Kidney glomerular epithelial cell (primary cell): ENCODE results near the gene MIS18A.
"Not testable (repeated sequence)": the region's sequence is repeated elsewhere in the genome, so short reads cannot be mapped to it uniquely, and the experiment has no call there.

Source experiments
- DNase-seq: peaks from one replicate; lab custom pipeline; 2025; lab: John Stamatoyannopoulos, UW

MIS18A gene

GRCh38 chr21:32278518-32279376 is at the start of gene MIS18A:
MIS18A (minus strand) TSS chr21:32279049; CDS start chr21:32279014, 35 bp downstream.
- DNase-seq: peak; percentile 98

GRCh38 chr21:32328595-32328994 is 49.7 kb upstream of the MIS18A start:
- DNase-seq: no peak

- DNase-seq: no peak
These were observed 46.9 kb upstream of the MIS18A start for GRCh38 chr21:32325706-32326105.

GRCh38 chr21:32322676-32323075 is 43.8 kb upstream of the MIS18A start:
- no peak for DNase-seq

GRCh38 chr21:32322103-32322502 is 43.3 kb upstream of the MIS18A start:
- DNase-seq: no peak

GRCh38 chr21:32321480-32321879 is 42.6 kb upstream of the MIS18A start:
- DNase-seq: no peak

- DNase-seq: no peak
These were observed 41.9 kb upstream of the MIS18A start for GRCh38 chr21:32320726-32321125.

GRCh38 chr21:32320059-32320458 is 41.2 kb upstream of the MIS18A start:
- DNase-seq: no peak

- DNase-seq: no peak
These were observed 40.2 kb upstream of the MIS18A start for GRCh38 chr21:32319012-32319411.

GRCh38 chr21:32317726-32318125 is 38.9 kb upstream of the MIS18A start:
- DNase-seq: no peak

GRCh38 chr21:32316361-32317215 is 37.7 kb upstream of the MIS18A start:
- DNase-seq: no peak

- DNase-seq: no peak
These were observed 36.8 kb upstream of the MIS18A start for GRCh38 chr21:32315511-32316281.

GRCh38 chr21:32314806-32315205 is 36.0 kb upstream of the MIS18A start:
- DNase-seq: no peak

GRCh38 chr21:32312976-32313375 is 34.1 kb upstream of the MIS18A start:
- DNase-seq: no peak

- DNase-seq: no peak
These were observed 33.5 kb upstream of the MIS18A start for GRCh38 chr21:32312326-32312725.

GRCh38 chr21:32311621-32312020 is 32.8 kb upstream of the MIS18A start:
- no peak for DNase-seq

- DNase-seq: not testable (repeated sequence)
These were observed 32.1 kb upstream of the MIS18A start for GRCh38 chr21:32310976-32311375.

- no peak for DNase-seq
These were observed 31.1 kb upstream of the MIS18A start for GRCh38 chr21:32309906-32310460.

GRCh38 chr21:32308696-32309095 is 29.8 kb upstream of the MIS18A start:
- no peak for DNase-seq

GRCh38 chr21:32307706-32308105 is 28.9 kb upstream of the MIS18A start:
- no peak for DNase-seq

- DNase-seq: no peak
These were observed 27.4 kb upstream of the MIS18A start for GRCh38 chr21:32306021-32306780.
